WTC11 (cell line): ENCODE results near the gene ITPR2. TPM values are rescaled to one million over a fixed set of nuclear protein-coding genes. Genes with fewer than 3 reads are reported as not detected.

Source experiments
- ATAC-seq: fragments of 200-7000 bp; cut with Tn5 transposase; 2 replicates; pipeline ENCODE4 v1.10.0; 2021; ENCODE audit warnings: mild to moderate bottlenecking, moderate library complexity
- CTCF ChIA-PET: fragments of 300-600 bp; sonication (Branson Sonifier 250); formaldehyde crosslinking; loops from one replicate; lab custom pipeline; 2021; ENCODE audit warnings: antibody characterized with exemption; lab: Charles Lee
- POLR2A ChIA-PET: fragments of 350-600 bp; sonication (Branson Sonifier 250); formaldehyde crosslinking; loops from one replicate; lab custom pipeline; 2021; ENCODE audit warnings: antibody characterized with exemption; lab: Charles Lee
- DNase-seq: peaks from one replicate; pipeline ENCODE4 v3.0.0; 2021; ENCODE audit warnings: low spot score
- H3K27ac Mint-ChIP-seq: 2 replicates; pipeline ENCODE4 v1.8.0; 2021; ENCODE audit warnings: mixed read lengths
- H3K27me3 Mint-ChIP-seq: 2 replicates; pipeline ENCODE4 v1.8.0; 2021; ENCODE audit warnings: low read depth, mild to moderate bottlenecking, moderate library complexity, mixed read lengths
- H3K36me3 Mint-ChIP-seq: 2 replicates; pipeline ENCODE4 v1.8.0; 2021; ENCODE audit warnings: mixed read lengths
- H3K4me1 Mint-ChIP-seq: 2 replicates; pipeline ENCODE4 v1.8.0; 2022; ENCODE audit warnings: mixed read lengths
- H3K4me3 Mint-ChIP-seq: 2 replicates; pipeline ENCODE4 v1.8.0; 2021; ENCODE audit warnings: mild to moderate bottlenecking, moderate library complexity, mixed read lengths
- H3K9me3 Mint-ChIP-seq: 2 replicates; pipeline ENCODE4 v1.8.0; 2021; ENCODE audit warnings: mixed read lengths
- ESRRA ChIP-seq: sonication (generic); formaldehyde crosslinking; IDR thresholded peaks from 2 replicates; pipeline ENCODE4 v1.8.1; 2022; ENCODE audit warnings: mild to moderate bottlenecking, missing genetic modification reagents, borderline replicate concordance
- GABPB1 ChIP-seq: sonication (generic); formaldehyde crosslinking; IDR thresholded peaks from 2 replicates; pipeline ENCODE4 v1.8.1; 2023; ENCODE audit warnings: mild to moderate bottlenecking, missing genetic modification reagents
- KAT7 ChIP-seq: sonication (generic); formaldehyde crosslinking; IDR thresholded peaks from 2 replicates; pipeline ENCODE4 v1.8.1; 2023; ENCODE audit warnings: missing genetic modification reagents, mild to moderate bottlenecking, borderline replicate concordance
- MXD4 ChIP-seq: fragments of 250-450 bp; sonication (Bioruptor Pico); IDR thresholded peaks from 2 replicates; pipeline ENCODE4 v1.8.0; 2021; ENCODE audit warnings: mild to moderate bottlenecking, moderate library complexity, borderline replicate concordance
- OVOL2 ChIP-seq: fragments of 250-450 bp; sonication (Bioruptor Pico); IDR thresholded peaks from 2 replicates; pipeline ENCODE4 v1.9.0; 2021; ENCODE audit warnings: mild to moderate bottlenecking, borderline replicate concordance
- SMAD3 ChIP-seq: sonication (generic); formaldehyde crosslinking; IDR thresholded peaks from 2 replicates; pipeline ENCODE4 v1.8.0; 2022; ENCODE audit warnings: missing genetic modification reagents, mild to moderate bottlenecking, borderline replicate concordance
- SOX15 ChIP-seq: fragments of 250-450 bp; sonication (Bioruptor Pico); IDR thresholded peaks from 2 replicates; pipeline ENCODE4 v1.9.0; 2021; ENCODE audit warnings: mild to moderate bottlenecking
- SP1 ChIP-seq: sonication (generic); formaldehyde crosslinking; conservative IDR thresholded peaks from 2 replicates; pipeline ENCODE4 v1.8.1; 2022; ENCODE audit warnings: missing genetic modification reagents
- TCF7 ChIP-seq: sonication (generic); formaldehyde crosslinking; IDR thresholded peaks from 2 replicates; pipeline ENCODE4 v1.8.0; 2022; ENCODE audit warnings: mild to moderate bottlenecking, low read depth, missing genetic modification reagents, moderate library complexity
- TEAD1 ChIP-seq: sonication (generic); formaldehyde crosslinking; IDR thresholded peaks from 2 replicates; pipeline ENCODE4 v1.8.0; 2022; ENCODE audit warnings: mild to moderate bottlenecking, missing genetic modification reagents
- ZNF232 ChIP-seq: sonication (generic); formaldehyde crosslinking; IDR thresholded peaks from 2 replicates; pipeline ENCODE4 v1.8.0; 2022; ENCODE audit warnings: mild to moderate bottlenecking, missing genetic modification reagents
- total RNA-seq: library from RNA; stranded (reverse); gene quantifications from 3 replicates; pipeline ENCODE4 v1.2.3, GENCODE V29; 2021
- TF ChIP-seq, protein P1 (sequence below): sonication (generic); formaldehyde crosslinking; IDR thresholded peaks from 2 replicates; pipeline ENCODE4 v1.8.1; 2022; ENCODE audit warnings: mild to moderate bottlenecking, moderate library complexity, missing genetic modification reagents
- TF ChIP-seq, protein P2 (sequence below): sonication (generic); formaldehyde crosslinking; IDR thresholded peaks from 2 replicates; pipeline ENCODE4 v1.8.1; 2023; ENCODE audit warnings: mild to moderate bottlenecking, missing genetic modification reagents
- TF ChIP-seq, protein P3 (sequence below): sonication (generic); formaldehyde crosslinking; IDR thresholded peaks from 2 replicates; pipeline ENCODE4 v1.8.0; 2022; ENCODE audit warnings: mild to moderate bottlenecking, missing genetic modification reagents
- TF ChIP-seq, protein P4 (sequence below): fragments of 250-450 bp; sonication (Bioruptor Pico); IDR thresholded peaks from 2 replicates; pipeline ENCODE4 v1.9.0; 2021; ENCODE audit warnings: mild to moderate bottlenecking, borderline replicate concordance
- TF ChIP-seq, protein P5 (sequence below): sonication (generic); formaldehyde crosslinking; IDR thresholded peaks from 2 replicates; pipeline ENCODE4 v1.8.0; 2022; ENCODE audit warnings: mild to moderate bottlenecking, missing genetic modification reagents
- TF ChIP-seq, protein P6 (sequence below): fragments of 250-450 bp; sonication (Bioruptor Pico); IDR thresholded peaks from 2 replicates; pipeline ENCODE4 v2.1.2; 2022; ENCODE audit warnings: mild to moderate bottlenecking, moderate library complexity

ITPR2 gene
- total RNA-seq, 1 experiment from 2014 or later: 50.7 TPM

DNA sequence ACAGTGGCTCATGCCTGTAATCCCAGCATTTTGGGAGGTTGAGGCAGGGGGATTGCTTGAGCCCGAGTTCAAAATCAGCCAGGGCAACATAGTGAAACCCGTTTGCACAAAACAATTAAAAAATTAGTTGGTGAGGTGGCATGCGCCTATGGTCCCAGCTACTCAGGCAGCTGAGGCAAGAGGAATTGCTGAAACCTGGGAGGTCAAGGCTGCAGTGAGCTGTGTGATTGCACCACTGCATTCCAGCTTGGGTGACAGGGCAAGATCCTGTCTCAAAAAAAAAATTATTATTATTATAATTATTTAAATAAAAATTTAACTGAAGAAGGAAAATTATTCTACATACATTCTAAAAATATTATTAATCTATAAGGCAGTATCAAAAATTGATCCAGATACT, 164.1 kb downstream of the ITPR2 start (continued):
- TF ChIP-seq, protein P1, sequence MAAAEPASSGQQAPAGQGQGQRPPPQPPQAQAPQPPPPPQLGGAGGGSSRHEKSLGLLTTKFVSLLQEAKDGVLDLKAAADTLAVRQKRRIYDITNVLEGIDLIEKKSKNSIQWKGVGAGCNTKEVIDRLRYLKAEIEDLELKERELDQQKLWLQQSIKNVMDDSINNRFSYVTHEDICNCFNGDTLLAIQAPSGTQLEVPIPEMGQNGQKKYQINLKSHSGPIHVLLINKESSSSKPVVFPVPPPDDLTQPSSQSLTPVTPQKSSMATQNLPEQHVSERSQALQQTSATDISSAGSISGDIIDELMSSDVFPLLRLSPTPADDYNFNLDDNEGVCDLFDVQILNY (CRISPR knock-in tag): no peak
- TF ChIP-seq KAT7 (CRISPR knock-in tag) (no peak), TEAD1 (no peak), SP1 (CRISPR knock-in tag) (no peak), MXD4 (no peak), OVOL2 (CRISPR knock-in tag) (no peak), GABPB1 (no peak)
- TF ChIP-seq, protein P2, sequence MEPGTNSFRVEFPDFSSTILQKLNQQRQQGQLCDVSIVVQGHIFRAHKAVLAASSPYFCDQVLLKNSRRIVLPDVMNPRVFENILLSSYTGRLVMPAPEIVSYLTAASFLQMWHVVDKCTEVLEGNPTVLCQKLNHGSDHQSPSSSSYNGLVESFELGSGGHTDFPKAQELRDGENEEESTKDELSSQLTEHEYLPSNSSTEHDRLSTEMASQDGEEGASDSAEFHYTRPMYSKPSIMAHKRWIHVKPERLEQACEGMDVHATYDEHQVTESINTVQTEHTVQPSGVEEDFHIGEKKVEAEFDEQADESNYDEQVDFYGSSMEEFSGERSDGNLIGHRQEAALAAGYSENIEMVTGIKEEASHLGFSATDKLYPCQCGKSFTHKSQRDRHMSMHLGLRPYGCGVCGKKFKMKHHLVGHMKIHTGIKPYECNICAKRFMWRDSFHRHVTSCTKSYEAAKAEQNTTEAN (CRISPR knock-in tag): no peak
- TF ChIP-seq, protein P3, sequence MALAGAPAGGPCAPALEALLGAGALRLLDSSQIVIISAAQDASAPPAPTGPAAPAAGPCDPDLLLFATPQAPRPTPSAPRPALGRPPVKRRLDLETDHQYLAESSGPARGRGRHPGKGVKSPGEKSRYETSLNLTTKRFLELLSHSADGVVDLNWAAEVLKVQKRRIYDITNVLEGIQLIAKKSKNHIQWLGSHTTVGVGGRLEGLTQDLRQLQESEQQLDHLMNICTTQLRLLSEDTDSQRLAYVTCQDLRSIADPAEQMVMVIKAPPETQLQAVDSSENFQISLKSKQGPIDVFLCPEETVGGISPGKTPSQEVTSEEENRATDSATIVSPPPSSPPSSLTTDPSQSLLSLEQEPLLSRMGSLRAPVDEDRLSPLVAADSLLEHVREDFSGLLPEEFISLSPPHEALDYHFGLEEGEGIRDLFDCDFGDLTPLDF (CRISPR knock-in tag): no peak
- TF ChIP-seq, protein P4, sequence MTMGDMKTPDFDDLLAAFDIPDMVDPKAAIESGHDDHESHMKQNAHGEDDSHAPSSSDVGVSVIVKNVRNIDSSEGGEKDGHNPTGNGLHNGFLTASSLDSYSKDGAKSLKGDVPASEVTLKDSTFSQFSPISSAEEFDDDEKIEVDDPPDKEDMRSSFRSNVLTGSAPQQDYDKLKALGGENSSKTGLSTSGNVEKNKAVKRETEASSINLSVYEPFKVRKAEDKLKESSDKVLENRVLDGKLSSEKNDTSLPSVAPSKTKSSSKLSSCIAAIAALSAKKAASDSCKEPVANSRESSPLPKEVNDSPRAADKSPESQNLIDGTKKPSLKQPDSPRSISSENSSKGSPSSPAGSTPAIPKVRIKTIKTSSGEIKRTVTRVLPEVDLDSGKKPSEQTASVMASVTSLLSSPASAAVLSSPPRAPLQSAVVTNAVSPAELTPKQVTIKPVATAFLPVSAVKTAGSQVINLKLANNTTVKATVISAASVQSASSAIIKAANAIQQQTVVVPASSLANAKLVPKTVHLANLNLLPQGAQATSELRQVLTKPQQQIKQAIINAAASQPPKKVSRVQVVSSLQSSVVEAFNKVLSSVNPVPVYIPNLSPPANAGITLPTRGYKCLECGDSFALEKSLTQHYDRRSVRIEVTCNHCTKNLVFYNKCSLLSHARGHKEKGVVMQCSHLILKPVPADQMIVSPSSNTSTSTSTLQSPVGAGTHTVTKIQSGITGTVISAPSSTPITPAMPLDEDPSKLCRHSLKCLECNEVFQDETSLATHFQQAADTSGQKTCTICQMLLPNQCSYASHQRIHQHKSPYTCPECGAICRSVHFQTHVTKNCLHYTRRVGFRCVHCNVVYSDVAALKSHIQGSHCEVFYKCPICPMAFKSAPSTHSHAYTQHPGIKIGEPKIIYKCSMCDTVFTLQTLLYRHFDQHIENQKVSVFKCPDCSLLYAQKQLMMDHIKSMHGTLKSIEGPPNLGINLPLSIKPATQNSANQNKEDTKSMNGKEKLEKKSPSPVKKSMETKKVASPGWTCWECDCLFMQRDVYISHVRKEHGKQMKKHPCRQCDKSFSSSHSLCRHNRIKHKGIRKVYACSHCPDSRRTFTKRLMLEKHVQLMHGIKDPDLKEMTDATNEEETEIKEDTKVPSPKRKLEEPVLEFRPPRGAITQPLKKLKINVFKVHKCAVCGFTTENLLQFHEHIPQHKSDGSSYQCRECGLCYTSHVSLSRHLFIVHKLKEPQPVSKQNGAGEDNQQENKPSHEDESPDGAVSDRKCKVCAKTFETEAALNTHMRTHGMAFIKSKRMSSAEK (CRISPR knock-in tag): no peak

DNA sequence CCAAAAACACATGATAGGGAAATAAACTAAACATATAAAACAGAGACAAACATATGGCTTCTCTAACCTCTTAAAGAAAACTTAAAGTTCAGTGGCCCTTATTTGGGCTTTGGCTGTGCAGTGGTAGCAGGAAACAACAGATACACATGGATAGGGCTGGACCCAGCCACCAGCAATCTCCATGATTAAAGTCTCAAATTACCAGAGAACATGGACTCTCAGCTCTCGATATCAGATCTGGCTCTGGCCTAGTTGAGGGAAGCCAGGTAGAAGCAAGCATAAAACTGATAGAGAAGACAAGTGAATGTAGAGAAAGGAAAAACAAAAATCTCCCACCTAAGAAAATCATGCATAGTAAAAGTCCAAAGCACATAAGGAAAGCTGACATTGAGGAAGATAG, 164.8 kb downstream of the ITPR2 start:
- Mint-ChIP-seq H3K4me3 (no peak overlapping the region), H3K36me3 (peaks cover 46% of the 10 kb centered on the region), H3K27me3 (no peaks in the 10 kb centered on the region), H3K27ac (peak overlapping the region; percentile 72), H3K4me1 (peaks cover 51% of the 10 kb centered on the region), H3K9me3 (peaks cover 20% of the 10 kb centered on the region)
- ChIA-PET POLR2A (no interaction called here), CTCF (no interaction called here)
- DNase-seq (no peak), ATAC-seq (no peak)
- no peak for TF ChIP-seq SOX15 (CRISPR knock-in tag)
- no peak for TF ChIP-seq SMAD3
- TF ChIP-seq, protein P5, sequence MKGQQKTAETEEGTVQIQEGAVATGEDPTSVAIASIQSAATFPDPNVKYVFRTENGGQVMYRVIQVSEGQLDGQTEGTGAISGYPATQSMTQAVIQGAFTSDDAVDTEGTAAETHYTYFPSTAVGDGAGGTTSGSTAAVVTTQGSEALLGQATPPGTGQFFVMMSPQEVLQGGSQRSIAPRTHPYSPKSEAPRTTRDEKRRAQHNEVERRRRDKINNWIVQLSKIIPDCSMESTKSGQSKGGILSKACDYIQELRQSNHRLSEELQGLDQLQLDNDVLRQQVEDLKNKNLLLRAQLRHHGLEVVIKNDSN: no peak
- TF ChIP-seq, protein P6, sequence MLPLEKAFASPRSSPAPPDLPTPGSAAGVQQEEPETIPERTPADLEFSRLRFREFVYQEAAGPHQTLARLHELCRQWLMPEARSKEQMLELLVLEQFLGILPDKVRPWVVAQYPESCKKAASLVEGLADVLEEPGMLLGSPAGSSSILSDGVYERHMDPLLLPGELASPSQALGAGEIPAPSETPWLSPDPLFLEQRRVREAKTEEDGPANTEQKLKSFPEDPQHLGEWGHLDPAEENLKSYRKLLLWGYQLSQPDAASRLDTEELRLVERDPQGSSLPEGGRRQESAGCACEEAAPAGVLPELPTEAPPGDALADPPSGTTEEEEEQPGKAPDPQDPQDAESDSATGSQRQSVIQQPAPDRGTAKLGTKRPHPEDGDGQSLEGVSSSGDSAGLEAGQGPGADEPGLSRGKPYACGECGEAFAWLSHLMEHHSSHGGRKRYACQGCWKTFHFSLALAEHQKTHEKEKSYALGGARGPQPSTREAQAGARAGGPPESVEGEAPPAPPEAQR: no peak
- TF ChIP-seq TCF7: no peak
- TF ChIP-seq ZNF232 (CRISPR knock-in tag): no peak
- TF ChIP-seq ESRRA (CRISPR knock-in tag): no peak
